DMS79 treated with DMSO at 0.1 percent for 48 hours (cell line): Measurements from ENCODE around the gene KNL1.
"Not testable (repeated sequence)": the region's sequence is repeated elsewhere in the genome, so short reads cannot be mapped to it uniquely, and the experiment has no call there.

Source experiments
- DNase-seq: peaks from one replicate; lab custom pipeline; 2025; lab: John Stamatoyannopoulos, UW

KNL1 gene

GRCh38 chr15:40584191-40584590 lies 9.9 kb upstream of the KNL1 start:
- no peak for DNase-seq

- DNase-seq, result no peak
These were observed 3.4 kb upstream of the KNL1 start for GRCh38 chr15:40590667-40591050.

- DNase-seq, result no peak
These were observed 2.7 kb upstream of the KNL1 start for GRCh38 chr15:40591389-40591788.

GRCh38 chr15:40593165-40593564 lies 884 bp upstream of the KNL1 start:
- DNase-seq, result no peak

GRCh38 chr15:40594429-40594836 lies 384 bp downstream of the KNL1 start:
- DNase-seq, result peak; percentile 18

GRCh38 chr15:40595219-40595618 lies 1.2 kb downstream of the KNL1 start:
- DNase-seq, result no peak

- DNase-seq, result no peak
These were observed 1.7 kb downstream of the KNL1 start for GRCh38 chr15:40595773-40596172.

GRCh38 chr15:40597024-40597423 lies 3.0 kb downstream of the KNL1 start:
- DNase-seq, result no peak

- DNase-seq, result no peak
These were observed 4.1 kb downstream of the KNL1 start for GRCh38 chr15:40598126-40598525.

- no peak for DNase-seq
These were observed 4.6 kb downstream of the KNL1 start for GRCh38 chr15:40598672-40599071.

- no peak for DNase-seq
These were observed 6.9 kb downstream of the KNL1 start for GRCh38 chr15:40600956-40601355.

GRCh38 chr15:40603935-40604334 lies 9.9 kb downstream of the KNL1 start:
- no peak for DNase-seq

- no peak for DNase-seq
These were observed 19.0 kb downstream of the KNL1 start for GRCh38 chr15:40613080-40613479.

- no peak for DNase-seq
These were observed 24.0 kb downstream of the KNL1 start for GRCh38 chr15:40618023-40618422.

- DNase-seq, result no peak
These were observed 24.9 kb downstream of the KNL1 start for GRCh38 chr15:40618906-40619305.

GRCh38 chr15:40623361-40623760 lies 29.3 kb downstream of the KNL1 start:
- DNase-seq, result no peak

- DNase-seq, result no peak
These were observed 36.3 kb downstream of the KNL1 start for GRCh38 chr15:40630313-40630712.

- no peak for DNase-seq
These were observed 39.1 kb downstream of the KNL1 start for GRCh38 chr15:40633178-40633577.

- no peak for DNase-seq
These were observed 43.2 kb downstream of the KNL1 start for GRCh38 chr15:40637221-40637745.

GRCh38 chr15:40639677-40640076 lies 45.6 kb downstream of the KNL1 start:
- no peak for DNase-seq

GRCh38 chr15:40647523-40647922 lies 53.5 kb downstream of the KNL1 start:
- DNase-seq, result no peak

GRCh38 chr15:40650479-40650878 lies 56.4 kb downstream of the KNL1 start:
- no peak for DNase-seq

GRCh38 chr15:40660686-40661085 lies 66.6 kb downstream of the KNL1 start:
- no peak for DNase-seq

- DNase-seq, result no peak
These were observed 70.9 kb downstream of the KNL1 start for GRCh38 chr15:40664909-40665308.

GRCh38 chr15:40676290-40676689 lies 82.2 kb downstream of the KNL1 start:
- not testable (repeated sequence) for DNase-seq
